Measurements from ENCODE around the gene NCOA5. TPM values are rescaled to one million over a fixed set of nuclear protein-coding genes. Genes with fewer than 3 reads are reported as not detected.

The NCOA5 gene
- total RNA-seq, 1 donor from 2014 or later = 46.4 TPM

GRCh38 chr20:46056970-46057855, 32.5 kb downstream of the NCOA5 start:
- H3K27ac Mint-ChIP-seq = no peak overlapping the region
- H3K36me3 Mint-ChIP-seq (ENCODE audit: low read depth) = peaks cover 27% of the 10 kb centered on the region
- H3K27me3 Mint-ChIP-seq = peaks cover 30% of the 10 kb centered on the region
- ChIA-PET POLR2A (interaction anchor here (1.2 kb wide), 1 partner anchor 62 kb away, joined by 3 read pairs; no protein-coding TSS in a partner anchor), CTCF (interaction anchor here (1.4 kb wide), 1 partner anchor 73 kb away, joined by 3 read pairs; no protein-coding TSS in a partner anchor)
- peaks cover 41% of the 10 kb centered on the region for H3K4me1 Mint-ChIP-seq
- no peak for ATAC-seq (ENCODE audit: low read depth)
- intact Hi-C loops (cut with micrococcal nuclease) = loop anchor here (5.0 kb wide), 1 partner anchor 45 kb away; no protein-coding TSS in a partner anchor
- no peaks in the 10 kb centered on the region for H3K9me3 Mint-ChIP-seq
- no peak for TF ChIP-seq CTCF (IDR thresholded peaks at IDR 0.05)
- DNase-seq = no peak
- H3K4me3 Mint-ChIP-seq = no peak overlapping the region

GRCh38 chr20:46056027-46056833, 33.5 kb downstream of the NCOA5 start:
- Mint-ChIP-seq H3K27ac (no peak overlapping the region), H3K36me3 (ENCODE audit: low read depth) (peaks cover 18% of the 10 kb centered on the region), H3K4me3 (no peak overlapping the region), H3K27me3 (peaks cover 31% of the 10 kb centered on the region), H3K4me1 (peaks cover 32% of the 10 kb centered on the region), H3K9me3 (no peaks in the 10 kb centered on the region)
- ATAC-seq (ENCODE audit: low read depth) = no peak
- no peak for DNase-seq
- ChIA-PET POLR2A (no interaction called here), CTCF (interaction anchor here (1.4 kb wide), 1 partner anchor 74 kb away, joined by 3 read pairs; no protein-coding TSS in a partner anchor)
- no peak for TF ChIP-seq CTCF (IDR thresholded peaks at IDR 0.05)
- intact Hi-C loops (cut with micrococcal nuclease) = loop anchor here (5.0 kb wide), 1 partner anchor 44 kb away; no protein-coding TSS in a partner anchor

DNA sequence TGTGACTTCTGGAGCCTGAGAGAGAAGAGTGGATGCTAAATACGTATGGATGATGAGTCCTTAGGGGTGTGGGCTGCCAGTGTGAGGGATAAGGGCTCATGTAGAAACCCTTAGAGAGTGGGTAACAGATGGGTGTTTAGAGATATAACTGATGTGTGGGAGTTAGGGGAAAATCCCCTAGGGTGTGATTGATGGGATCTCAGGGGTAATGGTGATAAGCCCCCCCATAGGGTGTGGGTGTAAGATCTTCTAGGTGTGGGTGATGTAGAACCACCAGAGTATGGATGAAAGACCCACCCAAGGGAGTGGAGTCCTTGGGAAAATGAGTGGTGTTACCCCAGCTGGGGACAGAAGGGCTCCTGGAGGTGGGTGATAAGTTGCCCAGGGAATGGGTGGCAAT, 34.5 kb downstream of the NCOA5 start:
- POLR2A ChIA-PET = no interaction called here
- intact Hi-C loops (cut with micrococcal nuclease) = loop anchor here (5.0 kb wide), 1 partner anchor 43 kb away; no protein-coding TSS in a partner anchor
- DNase-seq (no peak), ATAC-seq (ENCODE audit: low read depth) (no peak)
- no peak for TF ChIP-seq CTCF (IDR thresholded peaks at IDR 0.05)
- Mint-ChIP-seq H3K4me3 (no peak overlapping the region), H3K27me3 (peaks cover 33% of the 10 kb centered on the region), H3K36me3 (ENCODE audit: low read depth) (peaks cover 9% of the 10 kb centered on the region), H3K27ac (no peak overlapping the region), H3K9me3 (no peaks in the 10 kb centered on the region), H3K4me1 (peaks cover 22% of the 10 kb centered on the region)
- CTCF ChIA-PET = no interaction called here

DNA sequence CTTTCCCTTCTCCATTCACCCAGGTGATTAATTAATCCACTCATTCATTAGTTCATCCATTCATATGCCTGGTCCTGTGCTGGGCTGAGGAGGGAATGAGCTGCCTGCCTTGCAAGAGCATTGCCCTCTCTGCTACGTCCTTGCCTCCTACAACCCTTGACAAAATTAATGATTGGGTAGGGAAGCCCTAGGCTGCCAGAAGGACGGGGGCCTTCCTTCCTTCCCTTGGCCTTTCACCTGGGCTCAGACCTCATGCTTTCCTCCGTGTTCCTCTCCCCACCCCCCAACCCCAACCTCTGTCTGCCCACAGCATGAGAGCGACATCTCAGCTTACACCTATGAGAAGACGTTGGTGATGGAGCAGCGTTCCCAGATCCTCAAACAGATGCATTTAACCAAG, 35.2 kb downstream of the NCOA5 start:
- H3K4me3 Mint-ChIP-seq = no peak overlapping the region
- H3K4me1 Mint-ChIP-seq = peaks cover 15% of the 10 kb centered on the region
- ChIA-PET CTCF (no interaction called here), POLR2A (no interaction called here)
- peaks cover 33% of the 10 kb centered on the region for H3K27me3 Mint-ChIP-seq
- DNase-seq = no peak
- H3K9me3 Mint-ChIP-seq = no peaks in the 10 kb centered on the region
- peaks cover 2% of the 10 kb centered on the region for H3K36me3 Mint-ChIP-seq (ENCODE audit: low read depth)
- no peak overlapping the region for H3K27ac Mint-ChIP-seq
- ATAC-seq (ENCODE audit: low read depth) = no peak
- intact Hi-C loops (cut with micrococcal nuclease) = loop anchor here (5.0 kb wide), 1 partner anchor 42 kb away; no protein-coding TSS in a partner anchor
- no peak for TF ChIP-seq CTCF (IDR thresholded peaks at IDR 0.05)

DNA sequence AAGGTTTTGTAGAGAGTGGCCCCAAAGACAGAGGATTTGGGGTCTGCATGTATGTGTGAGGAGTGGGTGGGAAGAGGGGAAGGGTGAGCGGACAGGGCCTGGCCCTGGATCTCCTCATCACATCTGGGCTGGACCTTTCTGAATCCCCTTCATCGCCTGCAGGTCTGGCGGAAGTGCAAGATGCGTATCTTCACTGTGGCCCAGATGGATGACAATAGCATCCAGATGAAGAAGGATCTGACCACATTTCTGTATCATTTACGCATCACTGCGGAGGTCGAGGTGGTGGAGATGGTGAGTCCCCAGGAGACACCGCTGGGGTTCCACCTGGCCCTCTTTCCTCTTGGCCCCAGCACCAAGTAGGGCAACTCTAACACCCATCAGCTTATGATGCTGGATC, 36.3 kb downstream of the NCOA5 start:
- intact Hi-C loops (cut with micrococcal nuclease) = no loop called here
- Mint-ChIP-seq H3K36me3 (ENCODE audit: low read depth) (no peaks in the 10 kb centered on the region), H3K9me3 (no peaks in the 10 kb centered on the region), H3K27me3 (peaks cover 35% of the 10 kb centered on the region), H3K27ac (no peak overlapping the region), H3K4me3 (no peak overlapping the region), H3K4me1 (peaks cover 5% of the 10 kb centered on the region)
- DNase-seq (no peak), ATAC-seq (ENCODE audit: low read depth) (no peak)
- TF ChIP-seq CTCF (IDR thresholded peaks at IDR 0.05) = no peak
- CTCF ChIA-PET = no interaction called here
- POLR2A ChIA-PET = no interaction called here
